NK-92 (cell line): ENCODE results near the gene CD151.

Experiments
- DNase-seq: peaks from one replicate; lab custom pipeline; 2025; ENCODE audit not compliant: unreplicated experiment; lab: John Stamatoyannopoulos, UW

The CD151 gene

GRCh38 chr11:827897-828192 lies 4.9 kb upstream of the CD151 start, which contains the start of gene CRACR2B:
Gene CRACR2B (plus strand): TSS chr11:827919. CDS start chr11:828608, 689 bp downstream.
- no peak for DNase-seq

- DNase-seq = no peak
Measured at GRCh38 chr11:828506-829175, 4.1 kb upstream of the CD151 start.

- DNase-seq = no peak
Measured at GRCh38 chr11:829176-829846, 3.4 kb upstream of the CD151 start.

- no peak for DNase-seq
Measured at GRCh38 chr11:829847-830294, 2.9 kb upstream of the CD151 start.

GRCh38 chr11:830295-831117 lies 2.2 kb upstream of the CD151 start:
- DNase-seq = no peak

GRCh38 chr11:831118-831864 lies 1.5 kb upstream of the CD151 start:
- DNase-seq = no peak

- no peak for DNase-seq
Measured at GRCh38 chr11:831961-832528, 707 bp upstream of the CD151 start.

- DNase-seq = no peak
Measured at GRCh38 chr11:833114-833791, 501 bp downstream of the CD151 start.

- no peak for DNase-seq
Measured at GRCh38 chr11:833849-834311, 1.1 kb downstream of the CD151 start.

- no peak for DNase-seq
Measured at GRCh38 chr11:834371-835316, 1.9 kb downstream of the CD151 start.

GRCh38 chr11:836274-836673 lies 3.5 kb downstream of the CD151 start:
- no peak for DNase-seq

GRCh38 chr11:836700-837099 lies 3.9 kb downstream of the CD151 start:
- DNase-seq = no peak

GRCh38 chr11:837189-837989 lies 4.6 kb downstream of the CD151 start:
- no peak for DNase-seq

- DNase-seq = no peak
Measured at GRCh38 chr11:837990-838307, 5.2 kb downstream of the CD151 start.

- no peak for DNase-seq
Measured at GRCh38 chr11:838441-839279, 5.9 kb downstream of the CD151 start.

GRCh38 chr11:839280-839623 lies 6.5 kb downstream of the CD151 start:
- no peak for DNase-seq

GRCh38 chr11:839875-840617 lies 7.3 kb downstream of the CD151 start:
- DNase-seq = no peak
